ENCODE results near the gene PRICKLE3.
"Not testable (repeated sequence)": the region's sequence is repeated elsewhere in the genome, so short reads cannot be mapped to it uniquely, and the experiment has no call there.

Gene PRICKLE3

DNA sequence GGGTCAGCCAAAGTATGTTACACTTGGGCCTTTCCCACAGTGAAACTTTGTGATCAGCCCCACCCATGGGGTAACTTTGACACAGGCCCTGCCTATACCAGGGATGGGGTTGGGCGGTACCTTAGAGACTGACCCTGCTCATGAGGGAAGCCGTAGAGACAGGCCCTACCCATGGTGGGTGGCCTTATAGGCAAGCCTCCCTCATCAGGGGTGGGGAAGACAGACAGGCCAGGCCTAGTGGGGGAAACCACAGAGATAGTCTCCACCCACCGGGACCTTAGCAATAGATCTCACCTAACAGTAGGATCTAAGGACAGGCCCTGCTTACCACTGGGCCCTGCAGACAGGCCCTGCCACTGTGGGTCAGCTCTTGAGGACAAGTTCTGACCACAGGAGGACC lies 7.6 kb downstream of the PRICKLE3 start:
- no peak for DNase-seq (ENCODE audit: low read depth)

DNA sequence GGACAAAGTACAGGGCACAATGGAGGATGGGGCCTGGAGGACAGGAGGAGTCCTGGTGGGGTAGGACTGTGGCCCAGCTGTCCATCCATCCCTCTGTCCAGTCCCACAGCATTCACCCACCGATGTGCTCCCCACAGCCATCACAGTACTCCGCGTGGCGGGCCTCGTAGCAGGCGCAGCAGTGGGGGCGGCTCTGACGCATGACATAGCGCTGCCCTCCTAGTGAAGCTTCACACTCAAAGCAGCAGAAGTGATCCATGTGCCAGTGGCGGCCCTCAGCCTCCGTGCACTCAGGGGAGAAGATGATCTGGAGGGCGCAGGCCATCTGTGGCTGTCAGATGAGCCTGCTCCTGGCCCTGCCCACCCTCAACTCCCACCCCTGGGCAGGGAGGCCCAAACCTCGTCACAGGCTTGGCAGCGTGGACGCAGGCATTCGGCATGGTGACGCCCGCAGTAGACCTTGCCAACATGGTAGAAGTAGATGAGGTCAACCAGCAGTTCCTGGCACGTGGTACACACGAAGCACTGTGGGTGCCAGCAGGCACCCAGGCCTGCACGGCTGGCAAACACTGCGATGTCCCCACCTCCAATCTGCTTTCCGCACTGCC lies 8.2 kb downstream of the PRICKLE3 start:
- no peak for DNase-seq (ENCODE audit: low read depth)

DNA sequence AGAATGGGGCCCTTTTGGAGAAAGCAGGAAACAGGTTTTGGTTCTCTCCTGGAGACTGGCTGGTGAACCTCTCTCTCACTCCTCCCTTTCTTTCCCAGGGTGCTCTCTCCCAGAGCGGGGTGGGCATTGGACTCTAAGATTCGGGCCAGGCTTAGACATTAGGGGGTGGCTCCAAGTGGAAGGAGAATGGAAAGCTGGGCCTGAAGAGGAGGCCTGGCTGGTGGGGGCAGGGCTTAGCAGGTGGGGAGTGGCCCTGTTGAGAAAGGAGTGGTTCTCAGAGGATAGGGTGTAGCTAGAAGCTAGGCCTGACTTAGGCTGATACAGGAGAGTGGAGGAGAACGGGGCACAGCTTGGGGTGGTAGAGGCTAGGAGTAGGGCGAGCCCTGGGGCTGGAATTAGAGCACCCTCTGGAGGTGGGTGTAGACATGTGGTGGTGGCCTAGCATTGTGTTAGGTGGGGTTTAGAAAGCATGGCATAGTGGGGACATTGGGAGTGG lies 8.8 kb downstream of the PRICKLE3 start:
- no peak for DNase-seq (ENCODE audit: low read depth)

DNA sequence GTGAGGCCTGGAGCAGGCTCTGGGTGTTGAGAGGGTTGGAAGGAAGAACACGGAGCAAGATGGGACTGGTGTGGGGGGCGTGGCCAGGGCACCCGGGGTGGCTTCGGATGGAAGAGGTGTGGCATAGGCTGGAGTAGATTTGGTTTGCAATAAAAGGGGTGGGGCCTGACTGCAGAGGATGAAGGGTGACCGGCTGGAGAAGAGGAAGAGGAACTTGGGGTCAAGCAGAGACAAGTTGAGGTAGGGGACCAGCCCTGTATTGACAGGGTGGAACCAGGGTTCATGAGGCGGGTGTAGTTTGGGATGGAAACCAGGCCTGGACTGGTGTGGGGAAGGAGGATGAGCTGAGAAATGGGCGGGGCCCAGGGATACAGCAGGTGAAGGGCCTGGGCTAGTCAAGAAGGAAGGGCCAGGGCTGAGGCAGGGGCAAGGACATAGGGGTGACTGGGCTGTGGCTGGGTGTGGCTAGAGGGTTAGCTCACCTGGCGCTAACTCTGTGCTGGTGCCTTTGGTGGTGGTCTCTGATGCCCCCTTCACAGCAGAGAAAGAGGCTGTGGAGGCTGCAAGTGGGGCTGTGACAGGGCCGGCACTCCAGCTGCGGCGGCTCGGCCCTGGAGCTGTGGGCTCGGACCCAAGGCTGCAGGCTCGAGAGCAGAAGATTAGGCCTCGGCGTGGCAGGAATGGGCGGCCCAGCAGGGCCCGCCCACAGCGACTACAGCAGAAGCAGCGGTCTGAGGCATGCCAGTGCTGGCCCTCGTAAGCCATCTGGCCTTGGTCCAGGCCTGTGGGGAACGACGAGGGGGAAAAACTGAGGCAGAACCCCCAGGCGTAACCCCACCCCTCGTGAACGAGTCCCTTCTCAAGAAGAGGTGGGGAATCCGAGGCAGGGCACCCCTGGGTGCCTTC lies 9.5 kb downstream of the PRICKLE3 start:
- DNase-seq (ENCODE audit: low read depth) = no peak

DNA sequence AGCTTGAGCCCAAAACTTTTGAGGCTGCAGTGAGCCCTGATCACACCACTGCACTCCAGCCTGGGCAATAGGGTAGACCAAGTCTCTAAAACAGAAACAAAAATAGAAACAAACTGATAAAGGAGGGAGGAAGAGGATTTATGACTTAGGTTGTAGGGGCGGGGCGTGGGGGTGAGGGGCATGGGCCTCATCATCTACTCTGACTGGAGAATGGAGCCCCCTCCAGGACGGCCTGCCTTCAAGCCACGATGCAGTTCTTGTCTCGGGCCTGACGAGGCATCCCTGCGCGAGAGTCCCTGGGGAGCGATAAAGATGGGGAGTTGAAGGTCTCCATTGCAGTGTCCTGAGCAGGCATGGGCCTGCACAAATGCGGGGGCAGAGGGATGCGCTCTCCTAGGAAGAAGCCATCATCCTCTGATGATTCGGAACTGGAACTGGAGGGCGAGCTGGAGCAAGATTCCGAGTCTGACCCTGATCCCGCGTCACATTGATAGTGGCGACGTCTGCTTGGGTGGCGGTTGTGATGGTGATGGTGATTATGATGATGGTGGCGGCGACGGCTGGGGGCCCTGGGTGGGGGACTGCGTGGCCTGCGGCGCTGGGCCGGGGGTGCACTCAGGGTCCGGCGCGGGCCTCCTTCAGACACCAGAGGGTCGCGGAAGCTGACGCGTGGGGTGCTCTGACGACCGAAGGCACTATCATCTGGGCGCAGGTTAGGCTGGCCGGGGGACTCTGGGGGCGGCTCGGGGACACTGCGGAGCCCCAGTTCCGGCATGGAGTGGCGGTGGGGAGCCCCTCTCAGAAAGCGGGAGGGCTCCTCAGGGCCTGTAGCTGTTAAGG lies 10.5 kb downstream of the PRICKLE3 start:
- DNase-seq (ENCODE audit: low read depth) = no peak

DNA sequence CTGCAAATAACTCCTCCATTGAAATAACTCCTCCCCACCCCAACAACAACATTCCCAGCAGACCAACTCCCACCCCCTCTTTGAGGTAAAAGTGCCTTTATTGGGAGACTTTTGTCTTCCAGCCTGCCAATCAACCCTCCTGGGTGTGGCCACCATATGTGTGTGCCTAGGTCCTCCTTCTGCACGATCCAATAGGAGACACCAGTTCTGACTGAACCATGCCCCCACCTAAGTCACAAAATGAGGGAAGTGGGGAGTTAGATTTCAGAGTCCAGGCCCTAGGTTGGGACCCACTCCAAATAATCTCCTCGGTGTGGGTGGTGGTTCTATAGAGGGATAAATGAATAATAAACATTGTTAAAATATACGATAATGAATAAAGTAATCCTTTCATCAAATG lies 11.4 kb downstream of the PRICKLE3 start:
- DNase-seq (ENCODE audit: low read depth) = no peak

DNA sequence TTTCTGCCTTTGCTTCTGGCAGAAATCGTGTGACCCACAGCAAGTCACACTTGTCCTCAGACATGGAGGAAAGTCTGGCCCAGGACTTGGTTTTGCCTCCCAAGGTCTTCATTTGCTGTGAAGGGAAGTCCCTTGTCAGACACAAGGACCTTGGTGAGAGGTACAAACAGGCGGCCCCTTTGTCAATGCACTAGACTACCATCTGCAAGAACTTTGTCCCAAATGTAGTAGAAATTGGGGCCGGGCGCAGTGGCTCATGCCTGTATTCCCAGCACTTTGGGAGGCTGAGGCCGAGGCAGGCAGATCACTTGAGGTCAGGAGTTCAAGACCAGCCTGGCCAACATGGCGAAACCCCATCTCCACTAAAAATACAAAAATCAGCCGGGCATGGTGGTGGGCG lies 12.6 kb downstream of the PRICKLE3 start:
- not testable (repeated sequence) for DNase-seq (ENCODE audit: low read depth)

DNA sequence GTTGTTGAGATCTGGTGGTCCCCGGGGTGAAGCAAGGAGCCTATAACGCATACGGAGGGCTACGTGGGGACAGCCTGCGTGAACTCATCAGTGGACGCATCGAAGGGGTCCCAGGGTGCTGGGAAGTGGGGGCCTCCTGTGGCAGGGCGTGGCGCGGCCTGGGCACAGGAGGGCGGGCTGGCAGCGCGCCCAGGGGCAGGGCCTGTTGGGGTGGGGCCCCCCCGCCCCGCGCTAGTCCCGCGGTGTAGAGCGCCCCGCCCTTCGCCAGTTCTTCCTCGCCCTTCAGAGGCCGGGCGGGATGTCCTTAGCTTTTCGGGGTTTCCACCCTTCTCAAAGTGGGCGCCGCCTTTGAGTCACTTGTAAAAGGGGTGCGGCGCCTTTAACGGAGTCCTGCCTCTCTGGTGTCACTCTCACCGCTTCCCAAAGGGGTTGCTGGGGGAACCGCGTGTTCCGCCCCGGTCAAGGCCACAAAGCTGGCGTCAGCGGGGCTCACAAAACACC lies 13.8 kb downstream of the PRICKLE3 start:
- DNase-seq (ENCODE audit: low read depth) = peak; percentile 25

DNA sequence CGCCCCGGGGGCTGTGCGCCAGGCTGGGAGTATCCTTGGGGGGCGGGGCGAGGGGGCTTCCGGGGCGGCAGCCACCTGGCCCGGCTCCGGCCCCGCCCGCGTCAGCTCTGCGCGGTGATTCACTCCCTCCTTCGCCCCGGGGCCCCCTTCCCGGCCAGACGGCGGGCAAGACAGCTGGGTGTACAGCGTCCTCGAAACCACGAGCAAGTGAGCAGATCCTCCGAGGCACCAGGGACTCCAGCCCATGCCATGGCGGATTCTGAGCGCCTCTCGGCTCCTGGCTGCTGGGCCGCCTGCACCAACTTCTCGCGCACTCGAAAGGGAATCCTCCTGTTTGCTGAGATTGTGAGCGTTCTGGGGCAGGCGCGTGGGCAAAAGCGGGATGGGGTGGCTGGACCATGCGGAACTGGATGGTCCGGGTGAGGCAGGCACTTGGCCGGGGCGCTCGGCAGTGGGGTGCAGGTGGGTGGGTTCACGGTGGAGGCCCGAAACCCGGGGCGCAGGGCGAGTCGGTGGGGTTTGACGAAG lies 14.4 kb downstream of the PRICKLE3 start, which contains the start of gene PLP2:
Gene PLP2, plus strand, starts transcription at position 147 of the 528 bp plus-strand sequence. Its CDS starts 103 bp downstream, at position 250.
- peak; percentile 43 for DNase-seq (ENCODE audit: low read depth)

DNA sequence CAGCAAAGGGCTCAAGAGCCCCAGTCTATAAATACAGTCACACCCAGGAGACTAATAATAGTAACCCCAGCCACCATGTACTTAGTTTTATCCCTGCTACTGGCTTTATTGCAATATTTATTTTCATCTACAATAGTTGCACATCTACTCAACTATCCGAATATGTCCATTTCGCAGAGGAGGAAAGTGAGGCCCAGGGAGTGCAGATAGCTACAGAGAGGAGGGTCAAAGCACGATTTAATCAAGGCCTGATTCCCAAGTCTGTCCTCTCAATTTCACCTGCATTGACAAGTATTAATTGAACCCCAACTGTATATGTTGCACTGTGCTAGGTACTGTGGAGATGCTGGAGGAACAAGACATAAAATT lies 18.4 kb downstream of the PRICKLE3 start:
- no peak for DNase-seq (ENCODE audit: low read depth)

DNA sequence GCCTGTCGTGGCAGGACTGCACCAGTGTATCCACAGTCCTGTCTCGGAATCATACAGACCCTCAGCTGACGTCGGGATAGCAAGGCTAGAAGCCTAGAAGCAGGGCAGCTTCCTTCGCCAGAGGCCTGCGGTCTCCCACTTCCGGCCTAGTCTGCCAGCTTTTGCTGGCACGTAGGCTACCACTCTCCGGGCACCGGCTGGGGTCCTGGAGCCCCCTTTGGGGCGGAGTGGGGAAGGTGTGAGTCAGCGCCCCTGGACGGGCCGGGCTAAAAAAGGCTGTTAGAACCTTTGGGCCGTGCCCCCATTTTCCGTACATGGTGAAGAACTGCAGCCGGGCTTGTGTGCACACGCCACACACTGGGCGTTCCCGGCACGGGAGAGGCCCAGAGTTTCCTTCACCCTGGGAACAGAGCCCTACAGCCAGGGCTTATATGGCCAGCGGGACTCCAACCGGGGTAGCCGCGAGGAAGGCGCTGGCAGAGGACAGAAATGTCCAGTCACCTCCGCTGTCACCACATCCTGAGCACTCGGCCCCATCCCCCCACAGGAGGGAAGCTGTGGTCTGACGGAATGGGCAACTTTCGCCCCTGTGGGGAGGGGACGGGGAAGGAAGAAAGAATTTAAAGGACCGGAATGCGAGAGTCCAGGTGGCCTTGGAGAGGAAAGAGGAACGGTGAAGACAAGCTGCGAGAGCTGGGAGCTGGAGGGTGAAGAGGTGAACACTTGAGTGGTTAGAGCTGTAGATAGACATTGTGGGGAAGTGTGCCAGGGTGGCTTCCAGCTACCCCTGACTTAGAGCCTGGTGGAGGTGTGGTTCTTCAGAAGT lies 19.0 kb downstream of the PRICKLE3 start:
- DNase-seq (ENCODE audit: low read depth) = peak; percentile 21

DNA sequence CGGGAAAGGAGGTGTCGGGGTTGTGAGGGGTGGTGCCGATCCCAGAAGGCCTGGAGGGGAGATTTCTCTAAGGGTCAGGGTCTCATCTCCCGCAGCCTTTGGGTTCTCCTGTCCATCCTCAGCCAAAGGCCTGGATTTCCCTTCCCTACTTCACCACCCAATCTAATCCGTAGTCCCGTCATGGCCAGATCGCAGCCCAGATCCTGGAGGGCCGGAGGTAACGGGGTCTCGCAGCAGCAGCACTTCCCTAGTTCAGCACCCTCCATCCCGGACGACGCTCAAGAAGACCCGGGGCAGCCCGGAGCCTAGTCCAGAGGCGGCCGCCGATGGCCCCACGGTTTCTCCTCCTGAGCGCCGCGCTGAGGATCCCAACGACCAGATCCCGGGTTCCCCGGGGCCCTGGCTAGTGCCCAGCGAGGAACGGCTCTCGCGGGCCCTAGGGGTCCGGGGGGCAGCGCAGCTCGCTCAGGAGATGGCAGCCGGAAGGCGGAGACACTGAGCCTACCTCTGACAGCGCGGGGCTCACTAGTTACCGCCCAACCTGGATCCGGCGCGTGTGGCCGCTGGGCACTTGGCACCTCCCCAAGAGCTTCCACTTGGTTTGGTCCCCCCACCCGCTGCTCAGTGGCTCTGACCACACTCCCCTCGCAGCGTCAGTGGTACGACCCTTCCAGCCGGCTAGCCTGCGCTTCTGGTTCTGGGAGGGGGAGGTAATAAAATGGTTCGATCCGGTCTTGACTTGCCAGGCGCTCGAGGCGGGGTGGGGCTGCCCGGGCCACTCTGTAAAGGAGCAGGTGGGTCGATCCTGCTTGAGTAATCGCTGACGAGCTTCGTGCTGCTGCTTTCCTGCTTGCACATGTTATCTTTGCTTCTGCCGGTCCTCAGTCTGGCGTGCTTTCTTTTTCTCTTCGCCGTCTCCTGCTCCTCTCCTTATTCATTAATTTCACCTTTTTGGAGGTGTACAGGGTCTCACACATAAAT lies 20.0 kb downstream of the PRICKLE3 start:
- peak; percentile 22 for DNase-seq (ENCODE audit: low read depth)

DNA sequence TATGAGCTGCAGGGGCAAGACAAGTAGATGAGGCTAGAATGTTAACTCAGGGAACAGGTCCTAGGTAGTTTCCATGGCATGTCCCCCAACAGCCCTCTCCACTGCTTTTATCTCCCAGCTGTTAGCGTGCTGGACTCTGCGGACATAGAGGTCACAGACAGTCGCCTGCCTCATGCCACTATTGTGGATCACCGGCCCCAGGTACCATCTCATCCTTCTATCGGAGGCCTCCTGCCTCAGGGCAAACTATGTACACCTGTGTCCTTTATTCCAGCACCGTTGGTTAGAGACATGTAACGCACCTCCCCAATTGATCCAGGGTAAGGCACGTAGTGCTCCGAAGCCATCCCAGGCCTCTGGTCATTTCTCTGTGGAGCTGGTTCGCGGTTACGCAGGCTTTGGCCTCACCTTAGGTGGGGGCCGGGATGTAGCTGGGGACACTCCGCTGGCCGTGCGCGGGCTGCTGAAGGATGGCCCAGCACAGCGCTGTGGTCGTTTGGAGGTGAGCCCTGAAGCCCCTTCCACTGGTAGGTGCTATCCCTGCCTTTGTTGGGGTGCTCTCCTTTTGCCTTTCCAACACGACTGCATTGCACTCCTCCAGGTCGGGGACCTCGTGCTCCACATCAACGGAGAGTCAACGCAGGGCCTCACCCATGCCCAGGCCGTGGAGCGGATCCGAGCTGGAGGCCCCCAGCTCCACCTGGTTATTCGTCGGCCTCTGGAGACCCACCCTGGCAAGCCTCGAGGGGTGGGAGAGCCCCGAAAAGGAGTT lies 21.4 kb downstream of the PRICKLE3 start:
- DNase-seq (ENCODE audit: low read depth) = no peak

DNA sequence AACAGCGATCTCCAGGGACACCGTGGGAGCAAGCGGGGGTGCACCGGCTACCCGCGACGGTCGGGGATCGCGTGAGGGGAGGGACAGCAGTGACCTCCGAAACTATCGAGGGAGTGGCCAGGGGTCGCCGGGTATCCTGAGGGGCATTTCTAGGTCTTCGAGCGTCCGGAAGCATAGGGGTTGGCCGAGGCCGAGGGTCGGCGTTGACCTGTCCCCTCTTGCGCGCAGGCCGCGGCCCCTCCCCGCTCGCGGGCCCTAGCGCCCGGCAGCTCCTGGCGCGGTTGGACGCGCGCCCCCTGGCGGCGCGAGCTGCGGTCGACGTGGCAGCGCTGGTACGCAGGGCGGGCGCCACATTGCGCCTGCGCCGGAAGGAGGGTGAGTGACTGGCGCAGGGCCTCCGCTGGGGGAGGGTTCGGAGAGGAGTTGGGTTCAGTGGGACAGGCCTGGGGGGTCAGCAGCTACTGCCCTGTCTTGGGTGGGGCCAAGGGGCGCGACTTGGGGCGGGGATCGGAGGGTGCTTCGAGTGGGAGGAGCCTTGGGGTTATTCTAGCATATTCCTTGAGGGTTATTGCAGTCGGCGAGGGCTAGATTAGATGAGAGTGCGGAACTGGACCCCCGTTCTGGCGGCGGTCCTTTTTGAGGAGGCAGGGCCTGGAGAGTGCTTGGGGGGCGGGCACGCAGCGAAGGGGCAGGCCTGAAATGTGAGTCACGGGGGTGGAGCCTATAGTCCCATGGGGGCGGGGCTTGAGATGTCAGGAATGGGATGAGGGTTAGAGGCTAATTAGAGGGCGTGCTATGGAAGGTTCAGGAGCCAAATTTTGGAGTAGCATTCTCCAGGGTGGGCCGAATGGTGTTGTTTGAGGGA lies 22.4 kb downstream of the PRICKLE3 start:
- DNase-seq (ENCODE audit: low read depth) = peak; percentile 58

DNA sequence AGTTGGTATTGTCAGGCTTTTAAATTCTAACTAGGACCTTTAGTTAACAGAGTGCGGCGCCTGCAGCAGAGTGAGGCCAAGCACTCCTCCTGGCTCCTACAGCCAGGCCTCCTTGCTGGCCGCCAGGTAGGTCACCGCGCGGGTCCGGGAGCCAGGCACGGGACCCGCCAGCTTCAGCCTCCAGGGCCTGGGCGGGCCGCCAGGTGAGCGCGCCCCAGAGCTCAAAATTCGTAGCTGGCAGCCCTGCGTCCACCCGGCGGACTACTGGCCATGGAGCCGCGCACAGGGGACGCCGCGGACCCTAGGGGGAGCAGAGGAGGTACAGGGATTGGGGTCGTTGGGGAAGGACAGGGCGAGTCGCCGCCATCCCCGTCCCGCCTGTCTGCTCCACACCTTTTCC lies 23.6 kb downstream of the PRICKLE3 start, which contains the start of gene MAGIX:
Gene MAGIX, plus strand, starts transcription at position 139 of the 400 bp plus-strand sequence. Its CDS starts 132 bp downstream, at position 271.
- no peak for DNase-seq (ENCODE audit: low read depth)

DNA sequence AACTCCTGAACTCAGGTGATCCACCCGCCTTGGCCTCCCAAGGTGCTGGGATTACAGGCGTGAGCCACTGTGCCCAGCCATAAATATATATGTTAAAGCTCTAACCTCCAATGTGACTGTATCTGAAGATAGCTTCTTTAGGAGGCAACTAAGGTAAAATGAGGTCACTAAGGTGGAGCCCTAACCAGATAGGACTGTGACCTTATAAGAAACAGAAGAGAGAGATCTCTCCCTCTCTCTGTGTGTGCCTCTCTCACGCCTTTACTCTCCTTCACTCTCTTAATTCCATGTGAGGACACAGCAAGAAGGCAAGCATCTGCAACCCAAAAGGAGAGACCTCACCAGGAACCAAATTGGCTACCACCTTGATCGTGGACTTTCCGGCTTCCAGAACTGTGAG lies 24.5 kb downstream of the PRICKLE3 start:
- DNase-seq (ENCODE audit: low read depth) = no peak

DNA sequence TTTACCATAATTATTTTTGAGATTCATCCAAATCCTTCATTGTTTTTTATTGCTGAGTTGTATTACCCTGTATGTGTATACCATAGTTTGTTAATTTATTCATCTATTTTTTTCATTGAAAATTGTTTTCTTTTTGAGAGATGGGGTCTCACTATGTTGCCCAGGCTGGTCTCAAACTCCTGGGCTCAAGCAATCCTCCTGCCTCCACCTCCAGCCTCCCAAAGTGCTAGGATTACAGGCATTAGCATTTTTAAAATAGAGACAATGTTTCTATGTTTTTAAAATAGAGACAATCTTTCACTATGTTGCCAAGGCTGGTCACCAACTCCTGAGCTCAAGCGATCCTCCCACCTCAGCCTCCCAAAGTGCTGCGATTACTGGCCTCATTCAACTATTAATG lies 25.3 kb downstream of the PRICKLE3 start:
- DNase-seq (ENCODE audit: low read depth) = no peak

DNA sequence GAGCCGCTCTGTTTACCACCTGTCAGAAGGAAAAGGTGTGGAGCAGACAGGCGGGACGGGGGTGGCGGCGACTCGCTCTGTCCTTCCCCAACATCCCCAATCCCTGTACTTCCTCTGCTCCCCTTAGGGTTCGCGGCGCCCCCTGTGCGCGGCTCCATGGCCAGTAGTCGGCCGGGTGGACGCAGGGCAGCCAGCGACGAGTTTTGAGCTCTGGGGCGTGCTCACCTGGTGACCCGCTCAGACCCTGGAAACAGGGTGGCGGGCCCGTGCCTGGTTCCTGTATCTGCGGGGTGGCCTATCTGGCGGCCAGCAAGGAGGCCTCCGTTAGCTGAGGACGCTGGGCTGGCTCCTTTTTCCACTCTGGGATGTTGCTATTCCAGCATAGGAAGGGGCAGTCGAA lies 29.0 kb downstream of the PRICKLE3 start:
- no peak for DNase-seq (ENCODE audit: low read depth)

All from stimulated activated CD8-positive, alpha-beta memory T cell treated with anti-CD3 and anti-CD28 coated beads, Interleukin-15, amount 100 ng/mL, for 24 hours (primary cell).